ENCODE measurements around the gene TBCK. TPM values are rescaled to one million over a fixed set of nuclear protein-coding genes. Genes with fewer than 3 reads are reported as not detected.
"Not testable (repeated sequence)": the region's sequence is repeated elsewhere in the genome, so short reads cannot be mapped to it uniquely, and the experiment has no call there.

Gene TBCK
- total RNA-seq, 4 donors from 2014 or later = 49.2 to 70.6 (median 58.7) TPM

- Histone ChIP-seq H3K36me3 (peaks cover 0 to 2% of the 10 kb centered on the region in 2 donors), H3K4me1 (no peaks in the 10 kb centered on the region), H3K4me3 (replicated peaks in 1 of 3) (no peak overlapping the region), H3K9me3 (no peaks in the 10 kb centered on the region), H3K27me3 (no peaks in the 10 kb centered on the region), H3K27ac (no peak overlapping the region)
- no peak for TF ChIP-seq CTCF (IDR thresholded peaks at IDR 0.05)
- WGBS, 2 donors = 77% methylated on average over 2 of the region's 2 CpGs
- intact Hi-C loops (cut with DNase I) = no loop called here
- DNase-seq = no peak
Measured at GRCh38 chr4:106245176-106245575, 70.8 kb downstream of the TBCK start.

- WGBS, 2 donors = 96 to 98% methylated on average over 1 of the region's 1 CpG
- TF ChIP-seq POLR2A (IDR thresholded peaks at IDR 0.05) = no peak
- TF ChIP-seq CTCF (IDR thresholded peaks at IDR 0.05) = no peak
- DNase-seq = no peak
- Histone ChIP-seq H3K9me3 (no peaks in the 10 kb centered on the region), H3K4me1 (no peaks in the 10 kb centered on the region), H3K36me3 (no peaks in the 10 kb centered on the region), H3K4me3 (replicated peaks in 1 of 3) (no peak overlapping the region), H3K27me3 (no peaks in the 10 kb centered on the region), H3K27ac (no peak overlapping the region)
- intact Hi-C loops (cut with DNase I) = no loop called here
Measured at GRCh38 chr4:106240699-106241098, 75.3 kb downstream of the TBCK start.

GRCh38 chr4:106238820-106239420, 77.1 kb downstream of the TBCK start:
- no peaks in the 10 kb centered on the region for H3K36me3 ChIP-seq
- H3K4me3 ChIP-seq (replicated peaks in 1 of 3) = no peak overlapping the region
- WGBS, 2 donors = 52% methylated on average over 2 of the region's 2 CpGs
- H3K9me3 ChIP-seq = no peaks in the 10 kb centered on the region
- H3K4me1 ChIP-seq = no peaks in the 10 kb centered on the region
- TF ChIP-seq POLR2A (IDR thresholded peaks at IDR 0.05) (no peak), CTCF (IDR thresholded peaks at IDR 0.05) (peak in 3 of 6 experiments; percentile 42 to 65 (median 51))
- DNase-seq = no peak
- intact Hi-C loops (cut with DNase I) = no loop called here
- no peak overlapping the region for H3K27ac ChIP-seq
- H3K27me3 ChIP-seq = no peaks in the 10 kb centered on the region

GRCh38 chr4:106231931-106232330, 84.1 kb downstream of the TBCK start:
- intact Hi-C loops (cut with DNase I) = no loop called here
- H3K27ac ChIP-seq = no peak overlapping the region
- no peaks in the 10 kb centered on the region for H3K27me3 ChIP-seq
- no peak for DNase-seq
- no peaks in the 10 kb centered on the region for H3K9me3 ChIP-seq
- no peak for TF ChIP-seq CTCF (IDR thresholded peaks at IDR 0.05)
- TF ChIP-seq POLR2A (IDR thresholded peaks at IDR 0.05) = no peak
- H3K4me1 ChIP-seq = no peaks in the 10 kb centered on the region
- peaks cover 6 to 10% of the 10 kb centered on the region in 2 donors for H3K36me3 ChIP-seq
- no peak overlapping the region for H3K4me3 ChIP-seq (replicated peaks in 1 of 3)

GRCh38 chr4:106222548-106222947, 93.5 kb downstream of the TBCK start:
- Histone ChIP-seq H3K4me3 (replicated peaks in 1 of 3) (no peak overlapping the region), H3K36me3 (no peaks in the 10 kb centered on the region), H3K4me1 (no peaks in the 10 kb centered on the region), H3K27me3 (no peaks in the 10 kb centered on the region), H3K27ac (no peak overlapping the region), H3K9me3 (no peaks in the 10 kb centered on the region)
- TF ChIP-seq CTCF (IDR thresholded peaks at IDR 0.05) = no peak
- no peak for TF ChIP-seq POLR2A (IDR thresholded peaks at IDR 0.05)
- DNase-seq = no peak
- intact Hi-C loops (cut with DNase I) = no loop called here

- 96 to 97% methylated on average over 23 of the region's 23 CpGs for WGBS, 2 donors
- H3K27me3 ChIP-seq; H3K36me3 ChIP-seq; DNase-seq; H3K27ac ChIP-seq; H3K9me3 ChIP-seq; H3K4me3 ChIP-seq (replicated peaks in 1 of 3); intact Hi-C loops (cut with DNase I); H3K4me1 ChIP-seq: not testable (repeated sequence)
Measured at GRCh38 chr4:106213291-106213690, 102.7 kb downstream of the TBCK start.
